Measurements from ENCODE around the gene GTF3C4. TPM values are rescaled to one million over a fixed set of nuclear protein-coding genes. Genes with fewer than 3 reads are reported as not detected.

Gene GTF3C4
- total RNA-seq, 2 donors from 2014 or later = 16.0 to 17.3 TPM

- Histone ChIP-seq H3K27me3 (replicated peaks; ENCODE audit: insufficient read depth) (no peaks in the 10 kb centered on the region), H3K36me3 (no peaks in the 10 kb centered on the region), H3K4me3 (no peak overlapping the region), H3K27ac (no peak overlapping the region), H3K9me3 (no peaks in the 10 kb centered on the region), H3K4me1 (replicated peaks) (no peaks in the 10 kb centered on the region)
- DNase-seq (ENCODE audit: low spot score) = no peak
- WGBS = 73% methylated on average over 11 of the region's 11 CpGs
- TF ChIP-seq CTCF (IDR thresholded peaks at IDR 0.05) (no peak), POLR2A (IDR thresholded peaks at IDR 0.05) (no peak)
- intact Hi-C loops (cut with DNase I) = no loop called here
Measured at GRCh38 chr9:132627594-132627993, 42.7 kb upstream of the GTF3C4 start.

- Histone ChIP-seq H3K27ac (no peak overlapping the region), H3K9me3 (no peaks in the 10 kb centered on the region), H3K4me3 (no peak overlapping the region), H3K27me3 (replicated peaks; ENCODE audit: insufficient read depth) (no peaks in the 10 kb centered on the region), H3K36me3 (no peaks in the 10 kb centered on the region), H3K4me1 (replicated peaks) (no peaks in the 10 kb centered on the region)
- WGBS = 91% methylated on average over 8 of the region's 8 CpGs
- DNase-seq (ENCODE audit: low spot score) = no peak
- intact Hi-C loops (cut with DNase I) = no loop called here
- no peak for TF ChIP-seq POLR2A (IDR thresholded peaks at IDR 0.05)
- TF ChIP-seq CTCF (IDR thresholded peaks at IDR 0.05) = no peak
- no peak for TF ChIP-seq POLR2AphosphoS5 (IDR thresholded peaks at IDR 0.05)
Measured at GRCh38 chr9:132628746-132629145, 41.5 kb upstream of the GTF3C4 start.

GRCh38 chr9:132630116-132630515 is 40.1 kb upstream of the GTF3C4 start:
- intact Hi-C loops (cut with DNase I) = no loop called here
- TF ChIP-seq POLR2A (IDR thresholded peaks at IDR 0.05) (no peak), POLR2AphosphoS5 (IDR thresholded peaks at IDR 0.05) (no peak), CTCF (IDR thresholded peaks at IDR 0.05) (no peak)
- Histone ChIP-seq H3K27me3 (replicated peaks; ENCODE audit: insufficient read depth) (no peaks in the 10 kb centered on the region), H3K9me3 (no peaks in the 10 kb centered on the region), H3K36me3 (no peaks in the 10 kb centered on the region), H3K4me1 (replicated peaks) (no peaks in the 10 kb centered on the region), H3K27ac (no peak overlapping the region), H3K4me3 (no peak overlapping the region)
- no peak for DNase-seq (ENCODE audit: low spot score)
- 88% methylated on average over 9 of the region's 9 CpGs for WGBS

GRCh38 chr9:132630811-132631210 is 39.5 kb upstream of the GTF3C4 start:
- intact Hi-C loops (cut with DNase I) = no loop called here
- no peaks in the 10 kb centered on the region for H3K36me3 ChIP-seq
- H3K4me1 ChIP-seq (replicated peaks) = no peaks in the 10 kb centered on the region
- TF ChIP-seq CTCF (IDR thresholded peaks at IDR 0.05) = no peak
- no peak for TF ChIP-seq POLR2AphosphoS5 (IDR thresholded peaks at IDR 0.05)
- TF ChIP-seq POLR2A (IDR thresholded peaks at IDR 0.05) = no peak
- H3K27ac ChIP-seq = no peak overlapping the region
- no peaks in the 10 kb centered on the region for H3K9me3 ChIP-seq
- DNase-seq (ENCODE audit: low spot score) = no peak
- 46% methylated on average over 3 of the region's 3 CpGs for WGBS
- no peak overlapping the region for H3K4me3 ChIP-seq
- no peaks in the 10 kb centered on the region for H3K27me3 ChIP-seq (replicated peaks; ENCODE audit: insufficient read depth)

GRCh38 chr9:132631280-132631679 is 39.0 kb upstream of the GTF3C4 start:
- H3K4me3 ChIP-seq = no peak overlapping the region
- no peaks in the 10 kb centered on the region for H3K9me3 ChIP-seq
- H3K27me3 ChIP-seq (replicated peaks; ENCODE audit: insufficient read depth) = no peaks in the 10 kb centered on the region
- H3K27ac ChIP-seq = no peak overlapping the region
- DNase-seq (ENCODE audit: low spot score) = no peak
- H3K36me3 ChIP-seq = no peaks in the 10 kb centered on the region
- WGBS = 72% methylated on average over 5 of the region's 5 CpGs
- no peak for TF ChIP-seq POLR2AphosphoS5 (IDR thresholded peaks at IDR 0.05)
- no peak for TF ChIP-seq CTCF (IDR thresholded peaks at IDR 0.05)
- peaks cover under 1% of the 10 kb centered on the region for H3K4me1 ChIP-seq (replicated peaks)
- intact Hi-C loops (cut with DNase I) = no loop called here
